ENCODE measurements around the gene C12orf42.
"Not testable (repeated sequence)": the region's sequence is repeated elsewhere in the genome, so short reads cannot be mapped to it uniquely, and the experiment has no call there.

The C12orf42 gene

GRCh38 chr12:103494734-103495468 is 867 bp downstream of the C12orf42 start:
- no peak for DNase-seq

GRCh38 chr12:103494051-103494733 is 1.6 kb downstream of the C12orf42 start:
- DNase-seq, result no peak

- no peak for DNase-seq
Measured at GRCh38 chr12:103493199-103493598, 2.6 kb downstream of the C12orf42 start.

- DNase-seq, result no peak
Measured at GRCh38 chr12:103482365-103482764, 13.4 kb downstream of the C12orf42 start.

GRCh38 chr12:103475073-103475472 is 20.7 kb downstream of the C12orf42 start:
- DNase-seq, result no peak

- no peak for DNase-seq
Measured at GRCh38 chr12:103470664-103471063, 25.1 kb downstream of the C12orf42 start.

GRCh38 chr12:103469719-103470118 is 26.0 kb downstream of the C12orf42 start:
- no peak for DNase-seq

- DNase-seq, result no peak
Measured at GRCh38 chr12:103468837-103469236, 26.9 kb downstream of the C12orf42 start.

GRCh38 chr12:103462675-103463074 is 33.1 kb downstream of the C12orf42 start:
- DNase-seq, result no peak

GRCh38 chr12:103457471-103457870 is 38.3 kb downstream of the C12orf42 start:
- DNase-seq, result no peak

- DNase-seq, result no peak
Measured at GRCh38 chr12:103456006-103456405, 39.8 kb downstream of the C12orf42 start.

GRCh38 chr12:103455020-103455763 is 40.6 kb downstream of the C12orf42 start:
- DNase-seq, result no peak

GRCh38 chr12:103444983-103445382 is 50.8 kb downstream of the C12orf42 start:
- DNase-seq, result no peak

- DNase-seq, result no peak
Measured at GRCh38 chr12:103442822-103443221, 52.9 kb downstream of the C12orf42 start.

GRCh38 chr12:103442182-103442555 is 53.6 kb downstream of the C12orf42 start:
- no peak for DNase-seq

GRCh38 chr12:103441437-103442181 is 54.2 kb downstream of the C12orf42 start:
- no peak for DNase-seq

GRCh38 chr12:103434165-103435105 is 61.3 kb downstream of the C12orf42 start:
- not testable (repeated sequence) for DNase-seq

- no peak for DNase-seq
Measured at GRCh38 chr12:103431950-103432349, 63.8 kb downstream of the C12orf42 start.

- DNase-seq, result no peak
Measured at GRCh38 chr12:103431387-103431786, 64.4 kb downstream of the C12orf42 start.

GRCh38 chr12:103425674-103426073 is 70.1 kb downstream of the C12orf42 start:
- DNase-seq, result not testable (repeated sequence)

GRCh38 chr12:103424849-103425586 is 70.8 kb downstream of the C12orf42 start:
- not testable (repeated sequence) for DNase-seq

All from DMS 273 treated with DMSO at 0.1 percent for 48 hours (cell line).